Gastrocnemius medialis (tissue), 4 donors: ENCODE results near the gene PHF12.

Source experiments
- POLR2A ChIP-seq, 2 donors: fragments of 450-650 bp; IDR thresholded peaks; one replicate each; pipeline ENCODE4 v1.6.1; 2017; ENCODE audit warnings: antibody characterized with exemption in 2 of 2, mild to moderate bottlenecking in 2 of 2, moderate library complexity in 2 of 2
- TF ChIP-seq, protein P1 (sequence below), 5 experiments: fragments of 450-650 bp in 3 of 5; fragments of 200-600 bp in 2 of 5; sonication (generic) in 2 of 5; IDR thresholded peaks in 4 of 5; conservative IDR thresholded peaks in 1 of 5; 1 replicate in 4 of 5; 2 replicates in 1 of 5; pipeline ENCODE4 v1.5.1; 2016 to 2019; ENCODE audit warnings: antibody characterized with exemption in 5 of 5, mild to moderate bottlenecking in 3 of 5, moderate library complexity in 3 of 5

DNA sequence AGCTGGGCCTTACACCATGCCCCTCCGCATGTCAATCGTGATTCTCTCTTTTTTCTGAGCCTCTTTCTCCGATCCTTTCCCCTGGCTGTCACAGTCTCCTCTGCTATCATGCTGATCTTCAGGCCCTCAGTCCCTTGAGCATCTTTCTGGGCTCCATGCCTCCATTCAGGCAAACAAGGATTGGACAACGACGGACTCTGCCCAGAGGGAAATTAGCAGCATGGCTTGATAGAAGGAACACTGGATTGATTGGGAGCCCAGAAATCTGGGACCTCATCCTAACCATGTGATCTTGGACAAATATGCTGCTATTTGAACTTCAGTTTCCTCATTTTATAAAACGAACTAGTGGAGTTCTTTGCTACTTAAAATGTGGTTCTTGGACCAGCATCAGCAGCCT lies 19.6 kb upstream of the PHF12 start:
- TF ChIP-seq, protein P1, sequence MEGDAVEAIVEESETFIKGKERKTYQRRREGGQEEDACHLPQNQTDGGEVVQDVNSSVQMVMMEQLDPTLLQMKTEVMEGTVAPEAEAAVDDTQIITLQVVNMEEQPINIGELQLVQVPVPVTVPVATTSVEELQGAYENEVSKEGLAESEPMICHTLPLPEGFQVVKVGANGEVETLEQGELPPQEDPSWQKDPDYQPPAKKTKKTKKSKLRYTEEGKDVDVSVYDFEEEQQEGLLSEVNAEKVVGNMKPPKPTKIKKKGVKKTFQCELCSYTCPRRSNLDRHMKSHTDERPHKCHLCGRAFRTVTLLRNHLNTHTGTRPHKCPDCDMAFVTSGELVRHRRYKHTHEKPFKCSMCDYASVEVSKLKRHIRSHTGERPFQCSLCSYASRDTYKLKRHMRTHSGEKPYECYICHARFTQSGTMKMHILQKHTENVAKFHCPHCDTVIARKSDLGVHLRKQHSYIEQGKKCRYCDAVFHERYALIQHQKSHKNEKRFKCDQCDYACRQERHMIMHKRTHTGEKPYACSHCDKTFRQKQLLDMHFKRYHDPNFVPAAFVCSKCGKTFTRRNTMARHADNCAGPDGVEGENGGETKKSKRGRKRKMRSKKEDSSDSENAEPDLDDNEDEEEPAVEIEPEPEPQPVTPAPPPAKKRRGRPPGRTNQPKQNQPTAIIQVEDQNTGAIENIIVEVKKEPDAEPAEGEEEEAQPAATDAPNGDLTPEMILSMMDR (IDR thresholded peaks at IDR 0.05 in 4 of 5, conservative IDR thresholded peaks at IDR 0.05 in 1 of 5): no peak
- TF ChIP-seq POLR2A (IDR thresholded peaks at IDR 0.05): no peak
